ENCODE results near the gene ANKRD35.
A peak's percentile ranks its signal among the peaks of the same experiment; 100 is the strongest.

Gene ANKRD35

GRCh38 chr1:145857170-145857569 lies 28.5 kb downstream of the ANKRD35 start:
- no peak for TF ChIP-seq CTCF (conservative IDR thresholded peaks at IDR 0.05; ENCODE audit: low read depth, low read length)
- no peak overlapping the region for H3K4me3 ChIP-seq (ENCODE audit: low read length)
- no peak for DNase-seq (ENCODE audit: low read depth)

DNA sequence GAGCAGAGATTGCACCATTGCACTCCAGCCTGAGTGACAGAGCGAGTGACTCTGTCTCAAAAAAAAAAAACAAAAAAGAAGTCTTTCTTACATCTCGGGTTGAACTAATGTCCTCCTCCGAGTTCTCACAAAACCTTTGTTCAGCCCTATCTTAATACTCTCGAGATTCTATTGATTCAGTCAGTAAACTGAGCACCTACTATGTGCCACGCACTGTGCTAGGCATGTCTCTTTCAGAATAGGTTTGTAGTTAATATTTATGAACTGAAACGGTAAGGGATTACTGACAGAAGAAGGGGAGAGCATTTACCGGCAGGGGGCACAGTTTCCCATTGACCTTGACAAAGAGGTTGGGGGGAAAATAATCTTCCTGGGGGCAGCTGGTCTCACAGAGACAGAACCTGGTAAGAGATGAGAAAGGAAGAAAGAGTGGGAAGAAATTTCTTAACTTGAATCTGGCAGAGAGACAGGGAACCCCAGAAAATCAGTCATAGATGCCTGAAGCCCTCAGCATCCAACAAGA lies 30.2 kb downstream of the ANKRD35 start:
- H3K4me3 ChIP-seq (ENCODE audit: low read length): no peak overlapping the region
- DNase-seq (ENCODE audit: low read depth): no peak
- peak; percentile 29 for TF ChIP-seq CTCF (conservative IDR thresholded peaks at IDR 0.05; ENCODE audit: low read depth, low read length)

- no peak overlapping the region for H3K4me3 ChIP-seq (ENCODE audit: low read length)
- peak; percentile 51 for TF ChIP-seq CTCF (conservative IDR thresholded peaks at IDR 0.05; ENCODE audit: low read depth, low read length)
- peak; percentile 63 for DNase-seq (ENCODE audit: low read depth)
These were observed 36.1 kb downstream of the ANKRD35 start for GRCh38 chr1:145849356-145850160.

DNA sequence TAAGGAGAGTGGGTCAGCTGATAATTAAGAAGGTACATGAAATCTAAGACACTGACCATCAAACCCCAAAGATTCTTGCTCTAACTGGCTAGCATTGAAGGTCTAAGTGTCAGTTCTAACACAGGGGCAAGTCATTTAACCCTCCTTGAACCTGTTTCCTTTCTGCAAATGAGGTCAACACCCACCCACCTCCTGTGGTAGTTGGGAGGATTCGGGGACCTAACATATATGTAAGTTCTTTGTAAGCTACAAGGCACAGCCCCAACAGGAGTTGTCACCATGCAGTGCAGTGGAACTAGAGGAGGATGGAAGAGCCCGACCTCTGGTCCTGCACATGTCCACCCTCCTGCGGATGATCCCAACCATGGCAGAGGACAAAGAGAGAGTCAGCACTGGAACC lies 37.8 kb downstream of the ANKRD35 start:
- no peak for DNase-seq (ENCODE audit: low read depth)
- H3K4me3 ChIP-seq (ENCODE audit: low read length): no peak overlapping the region
- no peak for TF ChIP-seq CTCF (conservative IDR thresholded peaks at IDR 0.05; ENCODE audit: low read depth, low read length)

DNA sequence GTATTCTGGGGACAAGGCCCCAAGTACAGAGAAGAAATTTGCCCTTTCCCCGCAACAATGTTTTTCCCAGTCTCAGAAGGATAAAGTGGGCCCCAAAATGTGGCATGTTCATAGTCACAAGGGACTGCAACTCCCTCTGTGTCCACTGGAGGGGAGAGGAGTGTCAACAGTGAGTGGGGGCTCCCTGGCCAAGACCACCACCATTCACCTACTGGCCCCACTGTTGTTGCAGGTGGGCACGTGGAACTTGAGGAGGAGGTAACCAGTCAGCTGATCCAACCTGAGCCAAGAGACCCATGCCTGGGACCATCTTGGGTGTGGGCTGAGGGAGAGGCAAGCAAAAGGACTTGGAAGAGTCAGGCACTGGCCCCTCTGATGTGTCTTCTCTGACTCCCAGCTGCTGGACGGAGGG lies 39.5 kb downstream of the ANKRD35 start:
- TF ChIP-seq CTCF (conservative IDR thresholded peaks at IDR 0.05; ENCODE audit: low read depth, low read length): peak; percentile 69
- no peak for DNase-seq (ENCODE audit: low read depth)
- H3K4me3 ChIP-seq (ENCODE audit: low read length): peak overlapping the region; percentile 64

DNA sequence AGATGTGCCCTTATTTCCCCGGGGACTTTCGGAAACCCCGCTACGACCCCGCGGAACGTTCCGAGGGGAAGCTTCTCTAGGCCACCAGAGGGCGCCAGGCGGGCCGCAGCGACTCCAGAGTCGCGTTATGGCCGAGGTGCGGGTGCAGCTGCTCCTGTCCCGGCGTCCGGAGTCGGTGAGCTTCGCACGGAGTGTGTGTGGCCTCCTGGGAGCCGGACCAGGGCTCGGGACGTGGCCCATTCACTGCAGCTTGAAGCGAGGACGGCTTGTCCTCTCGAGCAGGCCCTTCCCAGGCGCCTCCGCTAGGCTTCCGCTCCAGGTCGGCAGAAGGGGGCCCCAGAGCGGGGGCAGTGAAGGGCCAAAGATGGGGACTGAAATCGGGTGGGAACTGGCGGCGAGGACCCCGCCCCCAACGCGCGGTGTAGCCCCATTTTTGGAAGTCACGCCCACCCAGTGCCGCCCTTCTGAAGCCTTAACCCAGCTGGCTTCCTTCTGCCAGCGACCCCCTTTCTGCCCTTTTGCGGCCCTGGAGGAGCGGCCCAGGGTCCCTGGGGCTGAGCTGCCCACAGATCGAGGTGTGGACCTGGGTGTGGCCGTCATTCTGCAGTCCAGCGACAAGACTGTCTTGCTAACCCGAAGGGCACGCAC lies 40.0 kb downstream of the ANKRD35 start, which contains the start of gene NUDT17:
Gene NUDT17 (plus strand): TSS at position 117 of the 648 bp plus-strand sequence. CDS start 11 bp downstream, at position 128.
- peak within 1 kb of the TSS; percentile 64 for H3K4me3 ChIP-seq (ENCODE audit: low read length)
- DNase-seq (ENCODE audit: low read depth): no peak
- TF ChIP-seq CTCF (conservative IDR thresholded peaks at IDR 0.05; ENCODE audit: low read depth, low read length): peak; percentile 95

All from retinal pigment epithelial cell (primary cell).